SJSA1 (cell line): ENCODE results near the gene INPP5B. TPM values are rescaled to one million over a fixed set of nuclear protein-coding genes. Genes with fewer than 3 reads are reported as not detected.
A peak's percentile ranks its signal among the peaks of the same experiment; 100 is the strongest.

Experiments
- DNase-seq, 2 experiments: peaks; one replicate each; pipeline ENCODE4 v3.0.0-alpha.2; 2015 to 2020; ENCODE audit warnings: low spot score in 2 of 2, low read depth in 1 of 2
- H3K27ac ChIP-seq: fragments of 250-450 bp; sonication (Bioruptor Pico); 2 replicates; pipeline ENCODE4 v1.5.1; 2020; ENCODE audit warnings: mild to moderate bottlenecking, moderate library complexity
- H3K27me3 ChIP-seq: fragments of 250-450 bp; sonication (Bioruptor Pico); replicated peaks from 2 replicates; pipeline ENCODE4 v1.5.1; 2020; ENCODE audit warnings: mild to moderate bottlenecking, moderate library complexity
- H3K36me3 ChIP-seq: fragments of 250-450 bp; sonication (Bioruptor Pico); 2 replicates; pipeline ENCODE4 v1.5.1; 2020; ENCODE audit warnings: mild to moderate bottlenecking
- H3K4me1 ChIP-seq: fragments of 250-450 bp; sonication (Bioruptor Pico); replicated peaks from 2 replicates; pipeline ENCODE4 v1.6.1; 2021; ENCODE audit warnings: mild to moderate bottlenecking
- H3K4me3 ChIP-seq: fragments of 250-450 bp; sonication (Bioruptor Pico); 2 replicates; pipeline ENCODE4 v1.5.1; 2020; ENCODE audit warnings: mild to moderate bottlenecking
- H3K9me3 ChIP-seq: fragments of 250-450 bp; sonication (Bioruptor Pico); replicated peaks from 2 replicates; pipeline ENCODE4 v1.5.1; 2020; ENCODE audit warnings: mild to moderate bottlenecking
- total RNA-seq: library from RNA; depleted of rRNA; stranded (reverse); fragments of >200 nt; shearing (Covaris generic); gene quantifications from 2 replicates; pipeline ENCODE4 v1.2.3, GENCODE V29; 2014

Gene INPP5B
- total RNA-seq, 1 experiment from 2014 or later, result 18.7 TPM

GRCh38 chr1:37862330-37862729 lies 84.5 kb downstream of the INPP5B start:
- Histone ChIP-seq H3K4me3 (no peak overlapping the region), H3K27me3 (no peaks in the 10 kb centered on the region), H3K4me1 (peaks cover 16% of the 10 kb centered on the region), H3K9me3 (no peaks in the 10 kb centered on the region), H3K36me3 (peaks cover 30% of the 10 kb centered on the region), H3K27ac (no peak overlapping the region)
- DNase-seq, result no peak

GRCh38 chr1:37861151-37861550 lies 85.7 kb downstream of the INPP5B start:
- no peak overlapping the region for H3K27ac ChIP-seq
- H3K4me3 ChIP-seq, result no peak overlapping the region
- no peaks in the 10 kb centered on the region for H3K9me3 ChIP-seq
- DNase-seq, result no peak
- peaks cover 39% of the 10 kb centered on the region for H3K36me3 ChIP-seq
- H3K4me1 ChIP-seq, result peaks cover 16% of the 10 kb centered on the region
- no peaks in the 10 kb centered on the region for H3K27me3 ChIP-seq

- H3K9me3 ChIP-seq, result no peaks in the 10 kb centered on the region
- DNase-seq, result no peak
- H3K4me3 ChIP-seq, result peak overlapping the region; percentile 76
- H3K36me3 ChIP-seq, result peaks cover 35% of the 10 kb centered on the region
- H3K27ac ChIP-seq, result no peak overlapping the region
- peaks cover 10% of the 10 kb centered on the region for H3K4me1 ChIP-seq
- no peaks in the 10 kb centered on the region for H3K27me3 ChIP-seq
Observed at GRCh38 chr1:37860346-37860666, 86.5 kb downstream of the INPP5B start.

- Histone ChIP-seq H3K27ac (peak within 1 kb of the TSS; percentile 58), H3K27me3 (no peaks in the 10 kb centered on the region), H3K9me3 (no peaks in the 10 kb centered on the region), H3K36me3 (peaks cover 38% of the 10 kb centered on the region), H3K4me3 (peak within 1 kb of the TSS; percentile 76), H3K4me1 (peaks cover 10% of the 10 kb centered on the region)
- peak; percentile 98 for DNase-seq
Observed at GRCh38 chr1:37859507-37860345, 87.1 kb downstream of the INPP5B start, which contains the start of gene MTF1. Gene MTF1 (minus strand): TSS chr1:37859592. CDS start chr1:37857658, 1,934 bp downstream.

GRCh38 chr1:37858931-37859506 lies 87.8 kb downstream of the INPP5B start:
- H3K36me3 ChIP-seq, result peaks cover 39% of the 10 kb centered on the region
- no peaks in the 10 kb centered on the region for H3K27me3 ChIP-seq
- H3K4me1 ChIP-seq, result peaks cover 10% of the 10 kb centered on the region
- no peak for DNase-seq
- peak overlapping the region; percentile 76 for H3K4me3 ChIP-seq
- H3K27ac ChIP-seq, result peak overlapping the region; percentile 58
- no peaks in the 10 kb centered on the region for H3K9me3 ChIP-seq

GRCh38 chr1:37854406-37854805 lies 92.4 kb downstream of the INPP5B start:
- Histone ChIP-seq H3K9me3 (0 out of 2 replicates have a peak, but pooled peaks cover 2% of the 10 kb centered on the region), H3K27ac (no peak overlapping the region), H3K4me3 (no peak overlapping the region), H3K36me3 (peaks cover 59% of the 10 kb centered on the region), H3K27me3 (no peaks in the 10 kb centered on the region), H3K4me1 (peaks cover 7% of the 10 kb centered on the region)
- no peak for DNase-seq

GRCh38 chr1:37853157-37853556 lies 93.7 kb downstream of the INPP5B start:
- Histone ChIP-seq H3K4me1 (peaks cover 2% of the 10 kb centered on the region), H3K36me3 (peaks cover 66% of the 10 kb centered on the region), H3K9me3 (0 out of 2 replicates have a peak, but pooled peaks cover 2% of the 10 kb centered on the region), H3K4me3 (no peak overlapping the region), H3K27ac (no peak overlapping the region), H3K27me3 (no peaks in the 10 kb centered on the region)
- no peak for DNase-seq

- no peak for DNase-seq
- Histone ChIP-seq H3K27ac (no peak overlapping the region), H3K36me3 (peaks cover 69% of the 10 kb centered on the region)
Observed at GRCh38 chr1:37851782-37852210, 95.1 kb downstream of the INPP5B start.

GRCh38 chr1:37851262-37851661 lies 95.6 kb downstream of the INPP5B start:
- no peaks in the 10 kb centered on the region for H3K4me1 ChIP-seq
- no peaks in the 10 kb centered on the region for H3K27me3 ChIP-seq
- 0 out of 2 replicates have a peak, but pooled peaks cover 2% of the 10 kb centered on the region for H3K9me3 ChIP-seq
- no peak overlapping the region for H3K4me3 ChIP-seq
- H3K36me3 ChIP-seq, result peaks cover 71% of the 10 kb centered on the region
- DNase-seq, result no peak
- no peak overlapping the region for H3K27ac ChIP-seq

More at GRCh38 chr1:37851782-37852210, 95.1 kb downstream of the INPP5B start:
- Histone ChIP-seq H3K9me3 (0 out of 2 replicates have a peak, but pooled peaks cover 2% of the 10 kb centered on the region), H3K4me1 (no peaks in the 10 kb centered on the region), H3K4me3 (no peak overlapping the region), H3K27me3 (no peaks in the 10 kb centered on the region)

GRCh38 chr1:37850352-37850955 lies 96.4 kb downstream of the INPP5B start:
- Histone ChIP-seq H3K27me3 (no peaks in the 10 kb centered on the region), H3K4me3 (no peak overlapping the region), H3K4me1 (no peaks in the 10 kb centered on the region), H3K36me3 (peaks cover 75% of the 10 kb centered on the region), H3K27ac (no peak overlapping the region), H3K9me3 (0 out of 2 replicates have a peak, but pooled peaks cover 2% of the 10 kb centered on the region)
- DNase-seq, result no peak

- H3K4me1 ChIP-seq, result no peaks in the 10 kb centered on the region
- no peak overlapping the region for H3K4me3 ChIP-seq
Observed at GRCh38 chr1:37849480-37849879, 97.4 kb downstream of the INPP5B start.

GRCh38 chr1:37846647-37847339 lies 100.1 kb downstream of the INPP5B start:
- H3K4me3 ChIP-seq, result no peak overlapping the region
- DNase-seq, result no peak
- H3K4me1 ChIP-seq, result no peaks in the 10 kb centered on the region
- H3K27ac ChIP-seq, result no peak overlapping the region
- peaks cover 54% of the 10 kb centered on the region for H3K36me3 ChIP-seq
- H3K9me3 ChIP-seq, result peaks cover 2% of the 10 kb centered on the region; the same call in 1 of the 2 replicates
- H3K27me3 ChIP-seq, result no peaks in the 10 kb centered on the region

More at GRCh38 chr1:37849480-37849879, 97.4 kb downstream of the INPP5B start:
- DNase-seq, result no peak
- H3K27me3 ChIP-seq, result no peaks in the 10 kb centered on the region
- no peak overlapping the region for H3K27ac ChIP-seq
- peaks cover 2% of the 10 kb centered on the region; the same call in 1 of the 2 replicates for H3K9me3 ChIP-seq
- peaks cover 69% of the 10 kb centered on the region for H3K36me3 ChIP-seq

- Histone ChIP-seq H3K36me3 (peaks cover 50% of the 10 kb centered on the region), H3K27ac (no peak overlapping the region), H3K4me3 (no peak overlapping the region), H3K9me3 (peaks cover 2% of the 10 kb centered on the region; the same call in 1 of the 2 replicates), H3K27me3 (no peaks in the 10 kb centered on the region), H3K4me1 (no peaks in the 10 kb centered on the region)
- DNase-seq, result no peak
Observed at GRCh38 chr1:37845786-37846185, 101.1 kb downstream of the INPP5B start.
